ENCODE data around the gene FBL. TPM values are rescaled to one million over a fixed set of nuclear protein-coding genes. Genes with fewer than 3 reads are reported as not detected.

Gene FBL
- total and polyA plus RNA-seq, 4 donors: 23.3 to 96.2 (median 57.7) TPM

GRCh38 chr19:39839678-39840327 lies 6.4 kb downstream of the FBL start:
- H3K27me3 ChIP-seq (ENCODE audit: control insufficient read depth in 4 of 4, insufficient read depth in 4 of 4, low read length in 3 of 4): no peaks in the 10 kb centered on the region
- H3K9me3 ChIP-seq (ENCODE audit: control insufficient read depth in 4 of 4, low read length in 3 of 4): no peaks in the 10 kb centered on the region
- peaks cover 5 to 37% (median 20%) of the 10 kb centered on the region in 4 donors for H3K36me3 ChIP-seq (ENCODE audit: control insufficient read depth in 4 of 4, insufficient read depth in 3 of 4, low read depth in 1 of 4, low read length in 3 of 4)
- H3K4me1 ChIP-seq (ENCODE audit: control insufficient read depth in 4 of 4, insufficient read depth in 4 of 4, low read length in 3 of 4): peaks cover 0 to 21% (median 15%) of the 10 kb centered on the region in 4 donors
- WGBS: 87% methylated on average over 13 of the region's 13 CpGs
- TF ChIP-seq FOXA1 (IDR thresholded peaks at IDR 0.05) (no peak), JUND (IDR thresholded peaks at IDR 0.05) (no peak), YY1 (IDR thresholded peaks at IDR 0.05) (no peak), RXRA (IDR thresholded peaks at IDR 0.05) (no peak), FOXA2 (IDR thresholded peaks at IDR 0.05) (no peak), GABPA (IDR thresholded peaks at IDR 0.05 in 1 of 2, conservative IDR thresholded peaks at IDR 0.05 in 1 of 2) (no peak), NR2F2 (IDR thresholded peaks at IDR 0.05) (no peak), CTCF (IDR thresholded peaks at IDR 0.05; ENCODE audit: low read depth, low read length, missing input control) (no peak), SP1 (IDR thresholded peaks at IDR 0.05) (no peak), EGR1 (IDR thresholded peaks at IDR 0.05; ENCODE audit: low read depth in 2 of 2) (no peak), RAD21 (IDR thresholded peaks at IDR 0.05) (no peak), HNF4G (IDR thresholded peaks at IDR 0.05) (no peak), ATF3 (IDR thresholded peaks at IDR 0.05) (no peak), TAF1 (conservative IDR thresholded peaks at IDR 0.05) (no peak), HNF4A (conservative IDR thresholded peaks at IDR 0.05) (no peak)
- TF ChIP-seq, protein P1, sequence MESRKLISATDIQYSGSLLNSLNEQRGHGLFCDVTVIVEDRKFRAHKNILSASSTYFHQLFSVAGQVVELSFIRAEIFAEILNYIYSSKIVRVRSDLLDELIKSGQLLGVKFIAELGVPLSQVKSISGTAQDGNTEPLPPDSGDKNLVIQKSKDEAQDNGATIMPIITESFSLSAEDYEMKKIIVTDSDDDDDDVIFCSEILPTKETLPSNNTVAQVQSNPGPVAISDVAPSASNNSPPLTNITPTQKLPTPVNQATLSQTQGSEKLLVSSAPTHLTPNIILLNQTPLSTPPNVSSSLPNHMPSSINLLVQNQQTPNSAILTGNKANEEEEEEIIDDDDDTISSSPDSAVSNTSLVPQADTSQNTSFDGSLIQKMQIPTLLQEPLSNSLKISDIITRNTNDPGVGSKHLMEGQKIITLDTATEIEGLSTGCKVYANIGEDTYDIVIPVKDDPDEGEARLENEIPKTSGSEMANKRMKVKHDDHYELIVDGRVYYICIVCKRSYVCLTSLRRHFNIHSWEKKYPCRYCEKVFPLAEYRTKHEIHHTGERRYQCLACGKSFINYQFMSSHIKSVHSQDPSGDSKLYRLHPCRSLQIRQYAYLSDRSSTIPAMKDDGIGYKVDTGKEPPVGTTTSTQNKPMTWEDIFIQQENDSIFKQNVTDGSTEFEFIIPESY (IDR thresholded peaks at IDR 0.05): no peak
- TF ChIP-seq, protein P2, sequence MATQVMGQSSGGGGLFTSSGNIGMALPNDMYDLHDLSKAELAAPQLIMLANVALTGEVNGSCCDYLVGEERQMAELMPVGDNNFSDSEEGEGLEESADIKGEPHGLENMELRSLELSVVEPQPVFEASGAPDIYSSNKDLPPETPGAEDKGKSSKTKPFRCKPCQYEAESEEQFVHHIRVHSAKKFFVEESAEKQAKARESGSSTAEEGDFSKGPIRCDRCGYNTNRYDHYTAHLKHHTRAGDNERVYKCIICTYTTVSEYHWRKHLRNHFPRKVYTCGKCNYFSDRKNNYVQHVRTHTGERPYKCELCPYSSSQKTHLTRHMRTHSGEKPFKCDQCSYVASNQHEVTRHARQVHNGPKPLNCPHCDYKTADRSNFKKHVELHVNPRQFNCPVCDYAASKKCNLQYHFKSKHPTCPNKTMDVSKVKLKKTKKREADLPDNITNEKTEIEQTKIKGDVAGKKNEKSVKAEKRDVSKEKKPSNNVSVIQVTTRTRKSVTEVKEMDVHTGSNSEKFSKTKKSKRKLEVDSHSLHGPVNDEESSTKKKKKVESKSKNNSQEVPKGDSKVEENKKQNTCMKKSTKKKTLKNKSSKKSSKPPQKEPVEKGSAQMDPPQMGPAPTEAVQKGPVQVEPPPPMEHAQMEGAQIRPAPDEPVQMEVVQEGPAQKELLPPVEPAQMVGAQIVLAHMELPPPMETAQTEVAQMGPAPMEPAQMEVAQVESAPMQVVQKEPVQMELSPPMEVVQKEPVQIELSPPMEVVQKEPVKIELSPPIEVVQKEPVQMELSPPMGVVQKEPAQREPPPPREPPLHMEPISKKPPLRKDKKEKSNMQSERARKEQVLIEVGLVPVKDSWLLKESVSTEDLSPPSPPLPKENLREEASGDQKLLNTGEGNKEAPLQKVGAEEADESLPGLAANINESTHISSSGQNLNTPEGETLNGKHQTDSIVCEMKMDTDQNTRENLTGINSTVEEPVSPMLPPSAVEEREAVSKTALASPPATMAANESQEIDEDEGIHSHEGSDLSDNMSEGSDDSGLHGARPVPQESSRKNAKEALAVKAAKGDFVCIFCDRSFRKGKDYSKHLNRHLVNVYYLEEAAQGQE (IDR thresholded peaks at IDR 0.05): no peak
- TF ChIP-seq, protein P3, sequence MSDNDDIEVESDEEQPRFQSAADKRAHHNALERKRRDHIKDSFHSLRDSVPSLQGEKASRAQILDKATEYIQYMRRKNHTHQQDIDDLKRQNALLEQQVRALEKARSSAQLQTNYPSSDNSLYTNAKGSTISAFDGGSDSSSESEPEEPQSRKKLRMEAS (IDR thresholded peaks at IDR 0.05): no peak
- no peak overlapping the region for H3K27ac ChIP-seq (ENCODE audit: low read depth in 1 of 2, low read length in 2 of 2)
- DNase-seq (ENCODE audit: low spot score): no peak
- H3K4me3 ChIP-seq (ENCODE audit: low read depth in 1 of 3, low read length in 3 of 3): no peak overlapping the region
- no peak overlapping the region for H3K9ac ChIP-seq (ENCODE audit: low read depth in 1 of 2, low read length in 2 of 2)

Measured in liver (tissue), 9 donors.